Right lobe of liver (tissue), 4 donors: ENCODE data around the gene DNAJC5.

Experiments
- POLR2A ChIP-seq: fragments of 450-650 bp; IDR thresholded peaks from one replicate; pipeline ENCODE4 v1.6.1; 2017; ENCODE audit warnings: antibody characterized with exemption, mild to moderate bottlenecking
- TF ChIP-seq, protein P1 (sequence below), 4 donors: fragments of 200-600 bp in 3 of 4; fragments of 450-650 bp in 1 of 4; IDR thresholded peaks; one replicate each; pipeline versions ENCODE4 v1.5.1 to v1.8.0; 2016 to 2022; ENCODE audit warnings: antibody characterized with exemption in 4 of 4, mild to moderate bottlenecking in 2 of 4
- donor health status: DM: no; HTN: no; CAD: no.
- donor health status: DM: no; HTN: no; CAD: no.
- donor health status: DM: no; HTN: yes; CAD: no.

GRCh38 chr20:63934271-63935068 is 39.5 kb downstream of the DNAJC5 start:
- no peak for TF ChIP-seq POLR2A
- TF ChIP-seq, protein P1, sequence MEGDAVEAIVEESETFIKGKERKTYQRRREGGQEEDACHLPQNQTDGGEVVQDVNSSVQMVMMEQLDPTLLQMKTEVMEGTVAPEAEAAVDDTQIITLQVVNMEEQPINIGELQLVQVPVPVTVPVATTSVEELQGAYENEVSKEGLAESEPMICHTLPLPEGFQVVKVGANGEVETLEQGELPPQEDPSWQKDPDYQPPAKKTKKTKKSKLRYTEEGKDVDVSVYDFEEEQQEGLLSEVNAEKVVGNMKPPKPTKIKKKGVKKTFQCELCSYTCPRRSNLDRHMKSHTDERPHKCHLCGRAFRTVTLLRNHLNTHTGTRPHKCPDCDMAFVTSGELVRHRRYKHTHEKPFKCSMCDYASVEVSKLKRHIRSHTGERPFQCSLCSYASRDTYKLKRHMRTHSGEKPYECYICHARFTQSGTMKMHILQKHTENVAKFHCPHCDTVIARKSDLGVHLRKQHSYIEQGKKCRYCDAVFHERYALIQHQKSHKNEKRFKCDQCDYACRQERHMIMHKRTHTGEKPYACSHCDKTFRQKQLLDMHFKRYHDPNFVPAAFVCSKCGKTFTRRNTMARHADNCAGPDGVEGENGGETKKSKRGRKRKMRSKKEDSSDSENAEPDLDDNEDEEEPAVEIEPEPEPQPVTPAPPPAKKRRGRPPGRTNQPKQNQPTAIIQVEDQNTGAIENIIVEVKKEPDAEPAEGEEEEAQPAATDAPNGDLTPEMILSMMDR (IDR thresholded peaks at IDR 0.05), result no peak
